Measurements from ENCODE around the gene SPAG8.
A peak's percentile ranks its signal among the peaks of the same experiment; 100 is the strongest.

SPAG8 gene

DNA sequence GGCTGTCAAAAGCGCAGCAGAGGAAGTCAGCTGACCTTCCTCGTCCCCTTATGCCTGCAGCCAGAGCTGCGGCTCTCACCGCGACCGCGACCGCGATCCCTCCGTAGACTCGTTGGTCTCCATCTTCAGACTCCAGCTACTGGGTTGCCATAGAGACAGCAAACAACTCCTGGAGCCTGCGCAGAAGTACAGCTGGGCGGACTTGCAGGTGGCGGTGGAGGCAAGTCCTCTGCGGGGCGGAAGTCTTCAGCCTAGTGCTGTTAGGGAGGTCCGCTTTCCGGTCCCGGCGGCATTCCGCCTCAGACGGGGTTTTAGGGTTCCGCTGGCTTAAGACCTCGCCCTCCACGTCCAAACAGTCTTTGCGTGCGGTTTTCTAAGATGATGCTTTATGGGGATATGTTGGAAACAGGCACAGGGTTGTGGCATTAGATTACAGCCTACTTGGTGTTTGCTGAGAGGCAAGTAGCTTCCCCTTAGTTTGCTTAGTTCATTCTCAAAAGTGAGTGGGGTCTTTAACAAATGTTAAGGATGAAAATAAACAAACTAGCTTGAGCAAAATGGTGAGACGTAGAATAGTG lies at the start of gene SPAG8:
Gene SPAG8 (minus strand): TSS at position 238 of the 578 bp plus-strand sequence. CDS start 115 bp downstream, at position 123.
- peak within 1 kb of the TSS; percentile 61 for H3K4me3 ChIP-seq (ENCODE audit: low read depth, low read length)
- peak; percentile 89 for DNase-seq (ENCODE audit: low read depth)

GRCh38 chr9:35861161-35861897 lies 49.3 kb upstream of the SPAG8 start:
- H3K4me3 ChIP-seq (ENCODE audit: low read depth, low read length), result no peak overlapping the region
- no peak for DNase-seq (ENCODE audit: low read depth)

DNA sequence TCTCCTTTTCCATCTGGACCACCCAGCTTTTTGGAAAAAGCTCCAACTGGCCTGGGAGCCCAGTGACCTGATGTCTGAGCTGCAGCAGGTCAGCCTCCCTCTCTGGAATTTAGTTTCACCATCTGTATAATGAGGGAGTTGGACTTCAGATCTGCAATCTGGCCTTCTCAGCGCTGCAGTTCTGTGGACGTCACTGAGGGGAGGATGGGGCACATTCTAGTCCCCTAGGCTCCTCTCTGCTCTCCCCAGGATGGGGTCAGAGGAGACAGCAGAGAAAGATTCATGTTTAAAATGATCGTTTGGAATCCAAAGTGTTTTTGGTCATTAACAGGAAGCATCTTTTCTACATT lies 47.9 kb upstream of the SPAG8 start:
- H3K4me3 ChIP-seq (ENCODE audit: low read depth, low read length), result no peak overlapping the region
- DNase-seq (ENCODE audit: low read depth), result no peak

GRCh38 chr9:35859310-35859989 lies 47.4 kb upstream of the SPAG8 start:
- DNase-seq (ENCODE audit: low read depth), result no peak
- no peak overlapping the region for H3K4me3 ChIP-seq (ENCODE audit: low read depth, low read length)

DNA sequence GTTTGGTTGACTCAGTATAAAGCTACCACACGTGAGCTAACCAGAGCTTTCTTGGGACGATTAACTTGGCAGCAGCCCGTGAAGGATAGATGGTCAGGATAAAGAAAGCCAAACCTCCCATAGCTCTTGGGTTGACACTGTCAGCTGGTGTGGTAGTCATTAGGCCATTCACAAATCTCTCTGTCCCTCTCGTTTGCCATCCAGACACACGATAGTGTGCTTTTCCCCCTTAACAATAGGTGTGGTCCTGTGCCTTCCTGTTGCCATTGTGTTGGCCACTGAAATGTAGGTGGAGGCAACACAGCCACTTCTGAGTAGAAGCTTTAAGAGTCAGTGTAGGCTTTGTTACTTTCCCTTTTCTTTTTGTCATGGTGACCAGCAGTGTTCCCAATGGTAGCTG lies 46.4 kb upstream of the SPAG8 start:
- H3K4me3 ChIP-seq (ENCODE audit: low read depth, low read length), result no peak overlapping the region
- no peak for DNase-seq (ENCODE audit: low read depth)

GRCh38 chr9:35856882-35857281 lies 44.8 kb upstream of the SPAG8 start:
- no peak overlapping the region for H3K4me3 ChIP-seq (ENCODE audit: low read depth, low read length)
- no peak for DNase-seq (ENCODE audit: low read depth)

GRCh38 chr9:35856206-35856605 lies 44.1 kb upstream of the SPAG8 start:
- no peak for DNase-seq (ENCODE audit: low read depth)
- H3K4me3 ChIP-seq (ENCODE audit: low read depth, low read length), result no peak overlapping the region

- DNase-seq (ENCODE audit: low read depth), result no peak
- no peak overlapping the region for H3K4me3 ChIP-seq (ENCODE audit: low read depth, low read length)
Measured at GRCh38 chr9:35854091-35854762, 42.2 kb upstream of the SPAG8 start.

DNA sequence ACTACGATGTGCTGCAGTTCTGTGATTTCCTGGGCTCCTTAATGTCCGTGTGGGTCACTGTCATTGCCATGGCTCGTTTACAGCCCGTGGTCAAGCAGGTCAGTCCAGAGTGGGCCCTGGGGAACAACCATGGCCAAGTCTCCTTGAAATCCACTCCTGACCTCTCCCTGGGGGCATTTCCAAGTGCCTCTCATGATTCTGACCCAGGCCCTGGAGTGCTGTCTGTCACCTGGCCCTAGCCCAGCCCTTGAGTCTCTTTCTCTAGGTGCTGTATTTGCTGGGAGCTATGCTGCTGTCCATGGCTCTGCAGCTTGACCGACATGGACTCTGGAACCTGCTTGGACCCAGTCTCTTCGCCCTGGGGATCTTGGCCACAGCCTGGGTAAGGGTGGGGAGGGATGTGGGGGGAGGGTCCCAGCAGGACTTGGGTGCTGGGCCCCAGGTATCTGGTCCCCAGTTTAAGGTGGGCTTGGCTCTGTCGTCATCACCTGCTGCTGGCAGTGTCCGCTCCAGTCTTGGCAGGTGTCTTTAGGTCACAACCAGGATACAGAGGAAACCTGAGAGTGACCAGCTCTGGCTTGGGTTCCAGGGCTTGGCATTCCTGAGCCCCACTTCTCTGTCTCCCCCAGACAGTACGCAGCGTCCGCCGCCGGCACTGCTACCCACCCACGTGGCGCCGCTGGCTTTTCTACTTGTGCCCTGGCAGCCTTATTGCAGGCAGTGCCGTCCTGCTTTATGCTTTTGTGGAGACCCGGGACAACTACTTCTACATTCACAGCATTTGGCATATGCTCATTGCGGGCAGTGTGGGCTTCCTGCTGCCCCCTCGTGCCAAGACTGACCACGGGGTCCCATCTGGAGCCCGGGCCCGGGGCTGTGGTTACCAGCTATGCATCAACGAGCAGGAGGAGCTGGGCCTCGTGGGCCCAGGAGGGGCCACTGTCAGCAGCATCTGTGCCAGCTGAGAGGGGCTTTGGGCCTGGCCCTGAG lies 41.1 kb upstream of the SPAG8 start:
- no peak overlapping the region for H3K4me3 ChIP-seq (ENCODE audit: low read depth, low read length)
- no peak for DNase-seq (ENCODE audit: low read depth)

GRCh38 chr9:35852267-35852815 lies 40.3 kb upstream of the SPAG8 start:
- no peak for DNase-seq (ENCODE audit: low read depth)
- no peak overlapping the region for H3K4me3 ChIP-seq (ENCODE audit: low read depth, low read length)

DNA sequence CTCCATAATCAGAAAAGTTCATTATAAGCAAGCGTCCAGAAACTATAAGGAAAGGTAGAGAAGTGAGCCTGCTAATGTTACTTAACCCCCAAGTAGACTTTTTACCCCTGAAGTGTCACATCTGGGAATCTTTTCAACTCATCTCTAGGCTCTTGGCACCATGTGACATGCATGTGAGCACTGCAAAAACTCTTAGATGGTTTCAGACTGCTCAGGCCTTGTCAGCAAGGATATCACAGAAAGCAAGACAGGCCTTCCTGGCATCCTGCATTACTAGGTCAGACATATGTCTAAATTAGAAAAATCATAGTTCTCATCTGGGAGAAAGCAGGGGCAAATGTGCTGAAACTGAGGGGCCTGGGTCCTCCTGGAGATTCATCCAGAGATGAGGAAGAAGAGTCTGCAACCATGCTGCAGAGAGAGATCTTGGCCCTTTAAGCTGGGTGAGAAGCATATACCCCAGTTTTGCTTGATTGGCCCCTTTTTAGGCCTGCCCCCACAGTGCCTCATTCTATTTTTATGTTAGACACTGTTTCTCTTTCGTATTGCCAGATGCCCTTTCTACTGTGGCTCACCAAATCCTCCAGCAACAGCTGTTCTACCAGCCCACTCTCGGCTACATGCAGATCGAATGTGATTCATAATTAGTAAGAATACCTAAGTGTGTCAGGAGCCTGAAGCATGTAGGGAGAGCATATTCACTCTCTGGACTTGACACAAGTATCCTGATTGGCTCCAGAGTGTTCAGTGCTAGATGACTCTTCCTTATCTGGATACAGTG lies 35.9 kb upstream of the SPAG8 start:
- no peak overlapping the region for H3K4me3 ChIP-seq (ENCODE audit: low read depth, low read length)
- DNase-seq (ENCODE audit: low read depth), result peak; percentile 85

DNA sequence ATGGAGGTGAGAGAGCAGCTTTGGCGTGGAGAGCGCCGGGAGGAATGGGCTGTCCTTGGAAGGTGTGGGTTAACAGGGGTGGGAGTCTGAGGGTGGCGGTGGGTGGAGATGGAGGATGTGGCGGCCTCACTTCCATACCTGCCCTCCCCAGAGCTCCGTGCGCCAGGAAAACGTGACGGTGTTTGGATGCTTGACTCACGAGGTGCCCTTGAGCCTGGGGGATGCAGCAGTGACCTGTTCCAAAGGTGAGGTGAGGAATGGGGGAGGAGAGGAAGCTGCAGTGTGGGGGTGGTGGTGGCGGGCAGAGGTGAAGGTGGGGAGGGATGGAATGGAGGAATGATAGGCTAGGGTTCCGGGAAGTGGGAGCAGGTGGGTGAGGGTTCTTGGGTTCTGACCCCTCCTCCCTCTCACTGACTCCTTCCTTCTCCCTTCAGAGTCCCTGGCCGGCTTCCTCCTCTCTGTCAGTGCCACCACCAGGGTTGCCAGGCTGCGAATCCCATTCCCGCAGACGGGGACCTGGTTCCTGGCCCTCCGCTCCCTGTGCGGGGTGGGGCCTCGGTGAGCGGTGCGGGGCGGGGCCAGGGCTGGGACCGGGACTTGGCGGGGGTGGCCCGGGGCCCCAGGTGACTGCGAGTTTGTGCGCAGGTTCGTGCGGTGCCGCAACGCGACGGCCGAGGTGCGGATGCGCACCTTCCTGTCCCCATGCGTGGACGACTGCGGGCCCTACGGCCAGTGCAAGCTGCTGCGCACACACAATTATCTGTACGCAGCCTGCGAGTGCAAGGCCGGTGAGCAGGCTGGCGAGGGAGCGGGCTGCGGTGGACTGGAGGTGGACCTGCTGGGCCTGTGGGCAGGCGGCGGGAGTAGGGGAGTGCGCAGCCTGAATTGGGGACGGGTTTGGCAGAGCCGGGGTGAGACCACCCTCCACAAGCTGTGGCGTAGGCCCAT lies 34.0 kb upstream of the SPAG8 start:
- DNase-seq (ENCODE audit: low read depth), result no peak
- no peak overlapping the region for H3K4me3 ChIP-seq (ENCODE audit: low read depth, low read length)

GRCh38 chr9:35844628-35845270 lies 32.7 kb upstream of the SPAG8 start:
- H3K4me3 ChIP-seq (ENCODE audit: low read depth, low read length), result no peak overlapping the region
- DNase-seq (ENCODE audit: low read depth), result peak; percentile 85

DNA sequence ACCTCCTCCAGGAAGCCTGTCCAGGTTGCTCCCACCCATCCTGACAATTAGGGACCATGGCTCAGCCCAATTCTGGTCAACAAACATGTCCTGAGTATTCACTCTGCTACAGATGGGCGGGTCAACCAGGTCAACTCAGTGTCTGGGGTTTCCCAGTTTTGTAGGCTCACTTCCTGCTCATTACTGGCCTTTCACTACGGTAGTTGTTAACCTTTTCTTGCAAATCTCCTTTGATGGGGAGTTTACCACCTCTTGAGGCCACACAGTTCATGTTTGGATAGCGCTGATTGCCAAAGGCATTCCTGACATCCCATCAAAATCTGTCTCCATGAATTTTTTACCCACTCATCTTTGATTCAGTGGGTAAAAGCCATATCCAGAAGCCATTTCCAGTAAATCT lies 30.7 kb upstream of the SPAG8 start:
- H3K4me3 ChIP-seq (ENCODE audit: low read depth, low read length), result no peak overlapping the region
- no peak for DNase-seq (ENCODE audit: low read depth)

GRCh38 chr9:35842020-35842745 lies 30.1 kb upstream of the SPAG8 start:
- no peak overlapping the region for H3K4me3 ChIP-seq (ENCODE audit: low read depth, low read length)
- peak; percentile 67 for DNase-seq (ENCODE audit: low read depth)

DNA sequence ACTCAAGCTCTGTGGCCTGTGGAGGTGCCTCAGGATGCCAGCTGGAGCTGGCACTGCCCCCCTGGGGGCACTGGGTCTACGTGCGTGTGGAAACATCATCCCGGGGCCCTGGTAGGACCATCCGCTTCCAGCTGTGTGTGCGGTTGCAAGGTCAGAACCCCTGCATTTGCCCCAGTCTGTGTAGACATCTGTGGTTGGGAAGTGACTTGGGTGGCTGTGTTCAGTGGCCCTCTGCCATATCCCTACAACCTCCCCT lies 29.5 kb upstream of the SPAG8 start:
- no peak for DNase-seq (ENCODE audit: low read depth)
- H3K4me3 ChIP-seq (ENCODE audit: low read depth, low read length), result no peak overlapping the region
